ENCODE results near the gene SPINK8.

The SPINK8 gene

DNA sequence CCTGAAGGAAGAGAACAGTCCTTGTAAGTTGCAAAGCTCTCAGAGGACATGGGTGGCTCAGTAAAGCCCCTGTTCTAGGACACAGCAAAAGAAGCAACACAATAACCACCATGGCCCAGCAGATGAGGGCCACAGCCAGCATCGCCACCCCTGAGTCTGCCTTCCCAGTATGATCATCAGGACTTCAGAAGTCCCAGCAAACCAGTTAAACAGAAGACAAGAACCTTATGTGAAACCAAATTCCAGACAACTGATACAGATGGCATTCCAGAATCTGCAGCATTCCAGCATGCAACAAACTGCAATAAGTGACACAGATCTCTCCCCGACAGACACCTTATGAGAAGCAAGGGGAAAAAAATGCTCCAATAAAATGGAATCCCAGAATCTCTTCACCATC is 30.4 kb downstream of the SPINK8 start:
- no peak for DNase-seq (ENCODE audit: low spot score)
- TF ChIP-seq, protein P1, sequence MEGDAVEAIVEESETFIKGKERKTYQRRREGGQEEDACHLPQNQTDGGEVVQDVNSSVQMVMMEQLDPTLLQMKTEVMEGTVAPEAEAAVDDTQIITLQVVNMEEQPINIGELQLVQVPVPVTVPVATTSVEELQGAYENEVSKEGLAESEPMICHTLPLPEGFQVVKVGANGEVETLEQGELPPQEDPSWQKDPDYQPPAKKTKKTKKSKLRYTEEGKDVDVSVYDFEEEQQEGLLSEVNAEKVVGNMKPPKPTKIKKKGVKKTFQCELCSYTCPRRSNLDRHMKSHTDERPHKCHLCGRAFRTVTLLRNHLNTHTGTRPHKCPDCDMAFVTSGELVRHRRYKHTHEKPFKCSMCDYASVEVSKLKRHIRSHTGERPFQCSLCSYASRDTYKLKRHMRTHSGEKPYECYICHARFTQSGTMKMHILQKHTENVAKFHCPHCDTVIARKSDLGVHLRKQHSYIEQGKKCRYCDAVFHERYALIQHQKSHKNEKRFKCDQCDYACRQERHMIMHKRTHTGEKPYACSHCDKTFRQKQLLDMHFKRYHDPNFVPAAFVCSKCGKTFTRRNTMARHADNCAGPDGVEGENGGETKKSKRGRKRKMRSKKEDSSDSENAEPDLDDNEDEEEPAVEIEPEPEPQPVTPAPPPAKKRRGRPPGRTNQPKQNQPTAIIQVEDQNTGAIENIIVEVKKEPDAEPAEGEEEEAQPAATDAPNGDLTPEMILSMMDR (conservative IDR thresholded peaks at IDR 0.05; ENCODE audit: low read depth): no peak
- CTCF ChIA-PET: no interaction called here
- no peak overlapping the region for H3K27ac ChIP-seq
- POLR2A ChIA-PET (ENCODE audit: low non-redundant PET): no interaction called here

DNA sequence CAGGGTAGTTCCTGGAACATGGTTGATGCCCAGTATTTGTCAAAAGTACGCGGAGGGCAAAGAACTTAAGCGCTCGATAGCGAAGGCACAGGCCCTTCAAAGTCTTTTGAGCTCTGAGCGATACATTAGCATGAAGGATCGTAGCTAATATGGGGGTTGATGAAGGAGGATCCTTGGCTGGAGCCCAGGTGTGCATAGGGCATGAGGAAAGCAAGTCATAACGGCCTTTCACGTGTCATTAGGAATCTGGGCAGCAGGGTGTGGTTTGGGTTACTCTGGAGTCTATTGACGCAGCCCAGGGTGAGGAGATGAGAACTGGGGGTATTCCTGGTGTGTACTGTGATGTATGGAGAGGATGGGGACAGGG is 31.7 kb downstream of the SPINK8 start:
- peak overlapping the region; percentile 95 for H3K27ac ChIP-seq
- TF ChIP-seq, protein P1 (conservative IDR thresholded peaks at IDR 0.05; ENCODE audit: low read depth): no peak
- DNase-seq (ENCODE audit: low spot score): peak; percentile 63
- POLR2A ChIA-PET (ENCODE audit: low non-redundant PET): interaction anchor here (0.8 kb wide), 1 partner anchor 132 kb away, joined by 4 read pairs; no protein-coding TSS in a partner anchor
- CTCF ChIA-PET: no interaction called here

DNA sequence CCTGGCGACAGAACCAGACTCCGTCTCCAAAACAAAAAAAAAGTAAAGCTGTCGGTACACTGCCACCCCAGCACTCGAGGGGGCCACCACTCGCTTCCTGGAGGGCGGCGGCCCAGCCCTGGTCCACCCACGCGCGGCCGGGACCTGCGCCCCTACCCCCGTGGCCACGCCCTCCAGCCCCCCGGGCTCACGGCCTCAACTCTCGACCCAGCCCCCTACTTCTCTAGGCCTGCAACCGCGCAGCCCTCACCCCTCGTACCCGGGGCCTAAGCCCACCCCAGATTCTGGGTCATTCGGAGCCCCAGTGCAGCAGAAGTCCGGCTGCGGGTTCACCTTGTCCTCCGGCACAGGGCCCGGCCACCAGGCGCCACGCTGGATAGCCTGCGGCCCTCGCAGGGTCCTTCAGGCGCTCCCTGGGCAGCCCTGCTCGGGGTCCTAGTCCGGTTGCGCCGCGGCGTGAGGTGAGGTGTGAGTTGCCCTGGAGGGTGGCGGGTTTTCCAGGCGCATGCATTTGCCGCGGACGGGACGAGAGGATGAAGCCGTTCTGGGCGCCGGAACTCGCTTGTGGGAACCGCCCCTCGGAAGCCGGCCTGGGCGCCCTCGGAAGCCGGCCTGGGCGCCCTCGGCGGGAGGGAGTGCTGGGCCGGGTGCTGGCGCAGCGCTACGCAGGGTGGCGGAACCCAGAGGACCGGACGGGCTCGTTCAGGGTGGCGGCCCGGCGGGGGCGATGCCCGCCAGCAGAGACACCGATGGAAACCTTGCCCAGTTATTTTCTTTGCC is 32.3 kb downstream of the SPINK8 start, which contains the start of gene NME6:
NME6 (minus strand) TSS at position 348 of the 780 bp plus-strand sequence.
- POLR2A ChIA-PET (ENCODE audit: low non-redundant PET): interaction anchor here (0.8 kb wide), 1 partner anchor 133 kb away, joined by 4 read pairs; no protein-coding TSS in a partner anchor
- H3K27ac ChIP-seq: peak within 1 kb of the TSS; percentile 95
- TF ChIP-seq, protein P1 (conservative IDR thresholded peaks at IDR 0.05; ENCODE audit: low read depth): no peak
- CTCF ChIA-PET: no interaction called here
- DNase-seq (ENCODE audit: low spot score): peak; percentile 71

DNA sequence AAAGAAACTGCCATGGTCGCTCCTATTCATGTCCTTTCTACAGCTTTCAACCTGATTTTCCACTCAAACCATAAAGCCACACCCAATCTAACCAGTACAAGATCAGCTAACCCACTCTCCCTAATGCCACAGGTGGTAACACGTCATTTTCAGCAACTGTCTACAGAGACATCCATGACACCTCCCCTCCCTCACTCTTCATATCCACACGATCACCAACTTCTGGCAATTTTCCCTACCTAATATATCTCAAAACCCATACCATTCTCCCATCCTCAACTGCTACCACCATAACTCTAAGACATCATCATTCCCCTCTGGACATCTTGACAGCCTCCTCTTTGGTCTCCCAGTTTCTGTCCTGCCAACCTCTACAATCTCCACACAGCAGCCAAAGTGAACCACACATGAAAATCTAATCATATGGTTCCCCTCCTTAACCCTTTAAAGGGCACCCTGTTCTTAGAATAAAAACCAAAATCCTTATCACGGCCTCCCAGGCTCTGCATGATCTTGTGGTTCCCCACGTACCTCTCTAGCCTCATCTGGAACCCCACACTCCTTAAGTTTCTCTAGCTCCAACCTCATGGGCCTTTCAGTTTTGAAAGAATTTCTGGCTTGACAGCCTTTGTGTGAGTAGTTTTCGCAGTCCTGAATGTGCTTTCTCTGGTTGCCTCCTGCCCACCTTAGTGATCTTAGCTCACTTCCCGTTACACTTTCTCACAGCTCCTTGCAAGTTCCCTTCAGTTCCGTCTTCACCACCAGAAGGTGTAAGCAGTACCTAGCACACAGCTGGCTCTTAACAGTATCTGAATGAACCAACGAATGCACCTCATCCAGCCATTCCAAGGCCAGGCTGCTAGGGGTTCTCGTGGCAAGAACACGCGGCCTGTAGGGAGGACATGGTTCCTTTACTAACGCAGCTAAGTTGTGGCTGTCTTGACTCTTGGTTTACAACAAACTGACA is 33.4 kb downstream of the SPINK8 start:
- ChIA-PET POLR2A (ENCODE audit: low non-redundant PET) (no interaction called here), CTCF (interaction anchor here (0.6 kb wide), 1 partner anchor 10 kb away, joined by 3 read pairs; no protein-coding TSS in a partner anchor)
- DNase-seq (ENCODE audit: low spot score): no peak
- TF ChIP-seq, protein P1 (conservative IDR thresholded peaks at IDR 0.05; ENCODE audit: low read depth): no peak
- H3K27ac ChIP-seq: peak overlapping the region; percentile 95

DNA sequence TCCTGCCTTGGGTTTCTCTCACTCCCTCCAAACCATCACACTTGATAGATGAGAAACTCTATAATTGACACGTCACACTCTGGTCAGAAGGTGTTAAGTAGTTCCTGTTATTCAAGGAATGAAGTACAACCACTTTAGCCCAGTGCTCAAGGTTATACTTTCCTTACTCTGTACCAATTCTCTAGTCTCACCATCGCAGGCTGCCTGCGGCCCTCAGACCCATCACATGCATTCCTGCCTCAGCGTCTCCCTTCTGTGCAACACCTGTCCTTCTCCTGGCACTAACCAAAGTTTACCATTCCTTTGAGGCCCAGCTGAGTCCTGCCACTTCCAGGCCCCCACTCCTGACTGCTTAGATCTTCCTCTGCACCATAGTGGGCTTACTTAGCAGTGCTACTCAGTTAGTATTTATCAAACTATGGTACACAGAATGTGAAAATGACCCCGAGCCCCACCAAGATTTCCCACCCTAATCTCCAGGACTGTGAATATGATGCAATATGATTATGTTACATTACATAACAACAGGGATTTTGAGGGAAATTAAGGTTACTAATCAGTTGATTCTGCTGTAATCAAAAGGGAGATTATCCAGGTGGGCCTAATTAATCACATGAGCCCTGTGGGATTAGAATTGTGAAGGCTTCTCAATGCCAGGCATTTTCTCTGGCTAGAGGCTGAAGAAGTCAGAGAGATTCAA is 36.2 kb downstream of the SPINK8 start:
- no peak for DNase-seq (ENCODE audit: low spot score)
- TF ChIP-seq, protein P1 (conservative IDR thresholded peaks at IDR 0.05; ENCODE audit: low read depth): no peak
- ChIA-PET CTCF (interaction anchor here (0.6 kb wide), 1 partner anchor 65 kb away, joined by 4 read pairs; no protein-coding TSS in a partner anchor), POLR2A (ENCODE audit: low non-redundant PET) (no interaction called here)
- no peak overlapping the region for H3K27ac ChIP-seq

DNA sequence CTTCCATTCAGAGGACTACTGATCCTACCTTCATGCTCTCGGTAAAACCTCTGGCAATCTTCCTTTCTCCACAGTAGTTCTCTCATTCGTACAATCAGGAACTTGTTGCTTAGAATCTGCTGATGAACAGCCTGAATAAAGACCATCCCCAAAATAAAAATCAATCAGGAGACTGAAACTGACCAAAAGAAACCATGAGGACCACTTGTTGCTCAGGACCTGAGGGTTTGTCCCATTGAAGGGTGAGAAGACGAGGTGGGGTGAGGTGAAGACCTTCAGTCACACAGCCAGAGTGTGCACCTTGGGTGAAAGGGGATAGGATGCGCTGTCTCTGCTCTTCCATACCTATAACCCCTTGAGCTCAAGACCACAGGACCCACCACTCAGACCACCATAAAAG is 36.8 kb downstream of the SPINK8 start:
- ChIA-PET CTCF (no interaction called here), POLR2A (ENCODE audit: low non-redundant PET) (no interaction called here)
- DNase-seq (ENCODE audit: low spot score): no peak
- no peak overlapping the region for H3K27ac ChIP-seq
- TF ChIP-seq, protein P1 (conservative IDR thresholded peaks at IDR 0.05; ENCODE audit: low read depth): no peak
